ENCODE data around the gene COA4.
A peak's percentile ranks its signal among the peaks of the same experiment; 100 is the strongest.
"Not testable (repeated sequence)": the region's sequence is repeated elsewhere in the genome, so short reads cannot be mapped to it uniquely, and the experiment has no call there.

Gene COA4

DNA sequence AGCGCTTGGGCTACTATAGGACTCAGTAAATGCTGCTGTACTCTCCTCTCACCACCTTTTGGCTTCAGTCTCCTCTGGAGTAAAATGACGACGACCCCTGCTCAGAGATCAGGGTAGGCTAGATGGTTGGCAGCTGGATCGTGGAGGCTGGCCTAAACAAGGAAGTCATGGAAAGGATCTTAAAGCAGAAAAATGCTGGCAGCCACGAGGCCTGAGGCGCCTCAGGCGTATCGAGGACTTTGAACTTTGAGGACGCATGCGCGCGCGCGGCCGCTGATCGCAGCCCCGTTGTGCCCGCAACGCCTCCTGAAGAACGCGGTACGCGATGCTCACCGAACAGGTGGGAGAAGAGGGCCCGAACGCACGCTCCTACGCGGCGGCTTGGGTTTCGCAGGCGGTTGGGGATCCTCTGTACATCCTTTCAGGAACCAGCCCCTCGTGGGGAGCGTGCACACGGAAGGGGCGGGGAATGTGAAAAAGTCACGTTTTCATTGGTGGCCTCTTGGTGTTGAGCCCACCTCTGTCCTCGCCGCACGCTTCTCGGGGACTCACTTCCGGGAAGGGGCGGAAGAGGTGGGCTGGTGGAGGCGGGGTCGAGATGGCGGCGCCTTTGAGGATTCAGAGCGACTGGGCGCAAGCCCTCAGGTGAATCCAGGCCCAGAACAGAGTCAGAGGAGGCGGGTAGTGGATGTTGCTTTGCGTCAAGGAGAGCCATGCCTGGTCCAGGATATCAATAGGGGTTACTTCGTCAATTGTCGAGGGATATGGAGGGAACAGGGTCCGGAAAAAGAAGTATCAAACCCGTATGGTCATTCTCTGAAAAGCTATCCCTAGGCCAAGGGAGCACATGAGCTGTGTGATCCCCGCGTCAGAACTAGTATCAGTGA, at the start of gene COA4, which contains the start of gene PAAF1:
Gene COA4 (minus strand): TSS at position 423 of the 887 bp plus-strand sequence. CDS start 3,468 bp downstream, outside the sequence.
Gene PAAF1 (plus strand): TSS at position 576 of the 887 bp plus-strand sequence. CDS start 23 bp downstream, at position 599.
- peak; percentile 90 for DNase-seq

DNA sequence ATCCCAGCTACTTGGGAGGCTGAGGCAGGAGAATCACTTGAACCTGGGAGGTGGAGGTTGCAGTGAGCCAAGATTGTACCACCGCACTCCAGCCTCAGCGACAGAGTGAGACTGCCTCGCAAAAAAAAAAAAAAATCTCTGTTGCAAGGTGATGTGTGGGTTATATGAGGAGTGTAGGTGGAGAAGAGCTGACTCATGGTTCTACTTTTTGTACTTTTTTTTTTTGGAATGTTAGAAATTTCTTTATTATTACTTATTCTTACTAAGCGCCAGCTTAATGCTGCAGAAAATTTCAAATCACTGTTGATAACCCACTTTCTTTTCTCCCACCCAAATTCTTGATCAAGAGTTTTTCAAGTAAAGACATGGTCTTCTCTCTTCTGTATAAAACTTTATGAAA, 44.5 kb upstream of the COA4 start:
- no peak for DNase-seq

- DNase-seq = no peak
Measured at GRCh38 chr11:73916435-73916834, 39.8 kb upstream of the COA4 start.

- DNase-seq = no peak
Measured at GRCh38 chr11:73914284-73914683, 37.6 kb upstream of the COA4 start.

- no peak for DNase-seq
Measured at GRCh38 chr11:73913472-73913871, 36.8 kb upstream of the COA4 start.

- no peak for DNase-seq
Measured at GRCh38 chr11:73912026-73912425, 35.4 kb upstream of the COA4 start.

- no peak for DNase-seq
Measured at GRCh38 chr11:73907191-73907590, 30.5 kb upstream of the COA4 start.

- no peak for DNase-seq
Measured at GRCh38 chr11:73902303-73902702, 25.7 kb upstream of the COA4 start.

- DNase-seq = no peak
Measured at GRCh38 chr11:73894725-73895335, 18.2 kb upstream of the COA4 start.

- DNase-seq = no peak
Measured at GRCh38 chr11:73893041-73893440, 16.4 kb upstream of the COA4 start.

GRCh38 chr11:73889536-73889935, 12.9 kb upstream of the COA4 start:
- no peak for DNase-seq

- DNase-seq = no peak
Measured at GRCh38 chr11:73889019-73889418, 12.4 kb upstream of the COA4 start.

GRCh38 chr11:73888244-73888643, 11.6 kb upstream of the COA4 start:
- no peak for DNase-seq

DNA sequence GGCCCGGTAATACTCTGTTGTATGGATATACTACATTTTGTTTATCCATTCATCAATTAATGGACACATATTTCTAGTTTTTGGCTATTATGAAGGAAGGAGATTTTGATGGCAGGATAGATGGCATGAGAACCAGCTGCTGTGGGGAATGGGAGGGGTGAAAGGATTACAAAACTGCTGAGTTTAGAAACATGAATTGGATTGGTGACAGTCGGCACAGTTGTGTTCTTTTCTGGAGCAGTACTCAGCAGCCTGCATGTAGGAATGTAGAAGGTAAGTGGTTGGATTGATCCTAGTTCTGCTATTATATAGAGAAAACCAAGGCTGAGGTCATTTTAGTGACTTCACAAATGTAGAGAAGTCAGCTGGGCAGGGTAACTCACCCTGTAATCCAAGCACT, 7.2 kb upstream of the COA4 start:
- no peak for DNase-seq

DNA sequence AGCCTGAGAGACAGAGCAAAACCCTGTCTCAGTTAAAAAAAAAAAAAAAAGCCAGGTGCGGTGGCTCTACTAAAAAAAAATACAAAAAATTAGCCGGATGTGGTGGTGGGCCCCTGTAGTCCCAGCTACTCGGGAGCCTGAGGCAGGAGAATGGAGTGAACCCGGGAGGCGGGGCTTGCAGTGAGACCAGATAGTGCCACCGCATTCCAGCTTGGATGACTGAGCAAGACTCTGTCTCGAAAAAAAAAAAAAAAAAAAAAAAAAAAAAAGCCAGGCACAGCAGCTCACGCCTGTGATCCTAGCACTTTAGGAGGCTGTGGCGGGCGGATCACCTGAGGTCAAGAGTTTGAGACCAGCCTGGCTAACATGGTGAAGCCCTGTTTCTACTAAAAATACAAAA, 3.8 kb upstream of the COA4 start:
- not testable (repeated sequence) for DNase-seq

GRCh38 chr11:73878771-73879170, 2.1 kb upstream of the COA4 start:
- DNase-seq = no peak

DNA sequence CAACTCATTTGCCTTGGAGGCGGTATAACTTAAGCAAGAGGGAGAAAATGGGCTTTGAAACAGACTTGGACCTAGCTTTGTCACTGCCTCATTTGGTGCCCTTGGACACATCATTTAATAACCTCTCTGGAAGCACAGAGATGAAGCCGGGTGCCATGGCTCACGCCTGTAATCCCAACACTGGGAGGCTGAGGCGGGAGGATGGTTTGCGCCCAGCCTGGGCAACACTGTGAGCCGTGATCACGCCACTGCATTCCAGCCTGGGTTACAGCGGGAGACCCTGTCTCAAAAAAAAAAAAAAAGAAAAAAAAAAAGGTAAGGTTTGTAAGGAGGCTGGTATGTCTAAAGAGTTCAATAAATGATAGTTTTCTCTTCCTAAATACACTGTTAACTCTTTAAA, 806 bp downstream of the COA4 start:
- DNase-seq = no peak

DNA sequence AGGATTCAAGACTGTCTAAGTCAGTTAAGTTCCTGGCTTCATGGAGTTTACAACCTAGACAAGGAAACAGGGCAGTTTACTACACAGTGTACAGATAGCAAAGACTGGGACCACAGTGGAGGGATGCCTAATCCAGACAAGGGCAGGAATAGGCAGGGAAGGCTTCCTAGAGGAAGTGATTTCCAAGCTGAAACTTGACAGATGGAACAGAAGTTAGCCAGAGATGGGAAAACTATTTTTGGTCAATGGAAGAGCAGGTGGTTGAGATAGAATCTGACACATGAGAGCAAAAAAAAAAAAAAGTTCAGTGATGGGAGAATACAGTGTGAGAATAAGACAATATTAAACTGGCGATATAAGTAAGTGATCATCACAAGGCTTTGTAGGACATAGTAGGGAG, 1.3 kb downstream of the COA4 start:
- no peak for DNase-seq

DNA sequence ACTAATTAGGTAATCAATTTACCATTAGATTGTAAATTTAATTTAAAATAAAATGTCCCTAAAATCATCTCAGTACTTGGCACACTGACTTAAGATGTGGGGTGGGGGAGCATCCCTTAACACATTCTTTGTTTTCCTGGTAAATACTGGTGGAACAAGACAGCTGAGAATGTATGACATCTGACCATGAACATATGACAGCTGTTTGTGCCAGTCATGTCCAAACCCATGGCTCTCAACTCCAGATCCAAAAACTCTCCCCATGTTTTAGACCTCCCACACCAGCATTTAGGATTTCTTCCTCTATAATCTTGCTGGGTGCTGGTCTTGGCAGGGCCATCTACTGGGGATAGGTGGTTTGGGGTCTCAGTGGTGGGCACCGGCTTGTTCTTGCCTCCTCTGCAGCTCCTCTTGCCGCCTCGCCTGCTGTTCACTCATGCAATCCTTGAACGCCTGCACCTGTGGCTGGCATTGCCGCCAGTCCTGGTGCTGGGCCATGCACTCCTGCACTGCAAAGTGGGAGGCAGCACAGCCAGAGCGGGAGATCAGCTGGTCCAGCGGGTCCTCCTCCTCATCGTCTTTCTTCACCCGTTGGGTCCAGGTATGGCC, 3.8 kb downstream of the COA4 start:
- DNase-seq = no peak

DNA sequence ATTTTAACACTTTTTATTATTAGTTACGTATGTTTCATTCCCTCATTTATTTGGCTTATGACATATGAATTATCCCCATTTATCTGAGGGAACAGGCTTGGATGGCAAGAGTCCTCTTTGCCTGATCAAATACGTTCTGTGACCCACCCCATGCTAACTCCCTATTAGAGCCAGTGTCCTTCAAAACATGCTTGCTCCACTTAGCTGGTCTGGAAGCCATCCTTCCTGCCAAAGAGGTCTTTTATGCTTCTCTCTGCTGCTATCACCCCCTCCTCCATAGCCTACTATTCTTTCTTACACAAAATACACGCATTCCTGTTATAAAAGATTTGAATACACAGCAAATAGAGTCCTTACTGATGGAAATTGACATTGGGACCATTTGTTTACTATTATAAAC, 6.4 kb downstream of the COA4 start:
- no peak for DNase-seq

- DNase-seq = peak; percentile 25
Measured at GRCh38 chr11:73869332-73869949, 7.2 kb downstream of the COA4 start.

DNA sequence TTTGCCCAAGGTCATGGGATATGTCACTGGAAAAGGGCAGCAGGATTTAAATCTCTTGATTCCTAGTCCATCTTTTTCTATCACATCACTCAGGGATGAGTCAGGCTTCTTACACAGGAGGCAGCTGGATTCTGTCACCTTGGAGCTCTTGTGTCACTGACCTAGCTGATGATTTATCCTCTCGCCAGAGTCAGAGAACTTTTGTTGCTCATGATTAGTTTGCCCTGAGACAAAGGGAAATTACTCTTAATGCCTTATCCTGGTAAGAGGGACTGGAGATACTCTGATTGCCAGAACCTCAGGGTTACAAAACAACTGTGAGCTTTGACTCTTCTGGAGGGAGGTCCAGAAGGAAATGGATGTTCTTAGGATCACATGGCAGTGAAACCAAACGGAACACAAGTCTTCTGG, 10.1 kb downstream of the COA4 start:
- DNase-seq = no peak

DNA sequence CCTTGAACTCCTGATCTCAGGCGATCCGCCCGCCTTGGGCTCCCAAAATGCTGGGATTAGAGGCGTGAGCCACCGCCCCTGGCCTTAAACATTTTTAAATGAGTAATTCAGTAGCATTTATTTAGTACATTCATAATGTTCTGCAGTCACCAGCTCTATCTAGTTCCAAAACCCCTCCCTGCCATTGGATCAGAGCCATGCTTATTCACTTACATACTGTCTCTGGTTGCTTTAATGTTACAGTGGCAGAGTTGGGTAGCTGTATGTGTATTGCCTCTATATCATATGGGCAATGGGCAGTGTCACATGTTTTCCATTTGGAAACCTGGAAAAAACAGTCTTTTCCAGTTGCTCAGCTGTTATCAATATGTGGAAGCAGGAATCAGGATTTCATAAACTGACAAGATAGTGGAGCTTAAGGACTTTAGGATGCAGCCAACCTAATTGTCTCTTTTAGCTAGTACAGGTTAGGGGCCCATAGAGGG, 10.5 kb downstream of the COA4 start:
- no peak for DNase-seq

Measured in NCI-H2029 treated with DMSO at 0.1 percent for 48 hours (cell line).